SU-DHL-6 (cell line): ENCODE data around the gene MCTP1.

Source experiments
- H2AFZ ChIP-seq: fragments of 200-600 bp; sonication (generic); 2 replicates; pipeline ENCODE4 v1.6.1; 2014; ENCODE audit warnings: low read depth, mild to moderate bottlenecking, moderate library complexity, mixed read lengths, antibody characterized with exemption, low read length; ENCODE audit not compliant: severe bottlenecking
- H3F3A ChIP-seq: fragments of 200-600 bp; shearing (Covaris generic); 2 replicates; pipeline ENCODE4 v1.6.0; 2016; ENCODE audit warnings: antibody characterized with exemption, mild to moderate bottlenecking; ENCODE audit not compliant: insufficient read depth
- H3K27ac ChIP-seq: fragments of 200-600 bp; sonication (generic); 2 replicates; pipeline ENCODE4 v1.5.1; 2016; ENCODE audit warnings: low read depth, mild to moderate bottlenecking, low read length, moderate library complexity, mixed read lengths
- H3K27me3 ChIP-seq: fragments of 200-600 bp; sonication (generic), shearing (Covaris generic); 2 replicates; pipeline ENCODE4 v1.6.0; 2014; ENCODE audit warnings: mild to moderate bottlenecking, low read length
- H3K36me3 ChIP-seq: fragments of 200-600 bp; sonication (generic); 2 replicates; pipeline ENCODE4 v1.6.1; 2014; ENCODE audit warnings: mild to moderate bottlenecking, low read length, mixed read lengths
- H3K4me2 ChIP-seq: fragments of 300-600, 200-600 bp; shearing (Covaris generic), sonication (generic); 2 replicates; pipeline ENCODE4 v1.6.0; 2014; ENCODE audit warnings: low read length, low read depth, mild to moderate bottlenecking; ENCODE audit not compliant: poor library complexity, severe bottlenecking
- H3K4me3 ChIP-seq: fragments of 200-600 bp; sonication (generic); 2 replicates; pipeline ENCODE4 v1.5.1; 2014; ENCODE audit warnings: antibody characterized with exemption, low read length, mild to moderate bottlenecking, mixed read lengths; ENCODE audit not compliant: insufficient read depth, poor library complexity, severe bottlenecking
- H3K79me2 ChIP-seq: fragments of 200-600 bp; sonication (generic); 2 replicates; pipeline ENCODE4 v1.6.1; 2014; ENCODE audit warnings: mild to moderate bottlenecking, low read length, moderate library complexity; ENCODE audit not compliant: insufficient read depth
- H3K9ac ChIP-seq: fragments of 200-600 bp; sonication (generic); 2 replicates; pipeline ENCODE4 v1.7.0; 2014; ENCODE audit warnings: mild to moderate bottlenecking, low read length
- H3K9me2 ChIP-seq: fragments of 200-600 bp; sonication (generic); replicated peaks from 2 replicates; pipeline ENCODE4 v1.6.1; 2014; ENCODE audit warnings: low read length; ENCODE audit not compliant: insufficient read depth
- H3K9me3 ChIP-seq: fragments of 200-600 bp; sonication (generic); 2 replicates; pipeline ENCODE4 v1.6.1; 2014; ENCODE audit warnings: low read length, mixed read lengths; ENCODE audit not compliant: insufficient read depth
- H4K20me1 ChIP-seq: fragments of 200-600 bp; sonication (generic); 2 replicates; pipeline ENCODE4 v1.6.1; 2014; ENCODE audit warnings: low read depth, mild to moderate bottlenecking, antibody characterized with exemption, low read length, moderate library complexity, mixed read lengths
- CTCF ChIP-seq: fragments of 200-600 bp; sonication (generic); IDR thresholded peaks from one replicate; pipeline ENCODE4 v1.5.1; 2017; ENCODE audit warnings: antibody characterized with exemption, mild to moderate bottlenecking, low read length, moderate library complexity; ENCODE audit not compliant: insufficient read depth, poor library complexity, severe bottlenecking
- EZH2phosphoT487 ChIP-seq: fragments of 200-600 bp; sonication (generic), shearing (Covaris generic); conservative IDR thresholded peaks from 2 replicates; pipeline ENCODE4 v1.6.1; 2018; ENCODE audit warnings: mild to moderate bottlenecking, antibody characterized with exemption, low read length, moderate library complexity, mixed read lengths

MCTP1 gene

GRCh38 chr5:94993491-94993890 lies 291.4 kb downstream of the MCTP1 start:
- Histone ChIP-seq H3K9me2 (no peaks in the 10 kb centered on the region), H3K27ac (no peak overlapping the region), H3K9me3 (no peaks in the 10 kb centered on the region), H3F3A (no peaks in the 10 kb centered on the region), H3K4me2 (no peak overlapping the region), H3K4me3 (no peak overlapping the region), H4K20me1 (no peaks in the 10 kb centered on the region), H3K27me3 (no peaks in the 10 kb centered on the region), H3K9ac (no peak overlapping the region), H2AFZ (no peak overlapping the region), H3K79me2 (no peaks in the 10 kb centered on the region), H3K36me3 (no peaks in the 10 kb centered on the region)
- no peak for TF ChIP-seq CTCF
- TF ChIP-seq EZH2phosphoT487, result no peak

GRCh38 chr5:94992325-94992724 lies 292.6 kb downstream of the MCTP1 start:
- Histone ChIP-seq H3K27me3 (no peaks in the 10 kb centered on the region), H4K20me1 (no peaks in the 10 kb centered on the region), H2AFZ (no peak overlapping the region), H3K4me2 (no peak overlapping the region), H3K9ac (no peak overlapping the region), H3K27ac (no peak overlapping the region), H3K9me3 (no peaks in the 10 kb centered on the region), H3F3A (no peaks in the 10 kb centered on the region), H3K36me3 (no peaks in the 10 kb centered on the region), H3K79me2 (no peaks in the 10 kb centered on the region), H3K9me2 (no peaks in the 10 kb centered on the region), H3K4me3 (no peak overlapping the region)
- TF ChIP-seq CTCF, result no peak
- TF ChIP-seq EZH2phosphoT487, result no peak

GRCh38 chr5:94983861-94984535 lies 300.9 kb downstream of the MCTP1 start:
- no peaks in the 10 kb centered on the region for H3F3A ChIP-seq
- no peak overlapping the region for H3K9ac ChIP-seq
- no peaks in the 10 kb centered on the region; the same call in 1 of the 2 replicates for H3K9me3 ChIP-seq
- no peak overlapping the region for H2AFZ ChIP-seq
- no peaks in the 10 kb centered on the region for H3K9me2 ChIP-seq
- H3K27me3 ChIP-seq, result no peaks in the 10 kb centered on the region
- H3K4me2 ChIP-seq, result no peak overlapping the region
- no peak overlapping the region for H3K4me3 ChIP-seq
- TF ChIP-seq CTCF, result no peak
- no peak for TF ChIP-seq EZH2phosphoT487
- H3K27ac ChIP-seq, result no peak overlapping the region
- no peaks in the 10 kb centered on the region for H3K36me3 ChIP-seq
- H4K20me1 ChIP-seq, result no peaks in the 10 kb centered on the region
- H3K79me2 ChIP-seq, result no peaks in the 10 kb centered on the region
